ENCODE data around the gene EIF1AD.

- TF ChIP-seq DMBX1 (CRISPR knock-in tag; IDR thresholded peaks at IDR 0.05; ENCODE audit: borderline replicate concordance), result no peak
- no peak for TF ChIP-seq EP300 (IDR thresholded peaks at IDR 0.05; ENCODE audit: low read length)
- TF ChIP-seq ESRRA (IDR thresholded peaks at IDR 0.05; ENCODE audit: borderline replicate concordance, low read depth), result no peak
- no peak for TF ChIP-seq POLR2A (conservative IDR thresholded peaks at IDR 0.05)
- TF ChIP-seq CREB1 (IDR thresholded peaks at IDR 0.05), result no peak
- TF ChIP-seq CREB1 (CRISPR knock-in tag; IDR thresholded peaks at IDR 0.05), result no peak
- TF ChIP-seq TBL1XR1 (IDR thresholded peaks at IDR 0.05; ENCODE audit: low read length in 2 of 2), result no peak
- TF ChIP-seq, protein P1, sequence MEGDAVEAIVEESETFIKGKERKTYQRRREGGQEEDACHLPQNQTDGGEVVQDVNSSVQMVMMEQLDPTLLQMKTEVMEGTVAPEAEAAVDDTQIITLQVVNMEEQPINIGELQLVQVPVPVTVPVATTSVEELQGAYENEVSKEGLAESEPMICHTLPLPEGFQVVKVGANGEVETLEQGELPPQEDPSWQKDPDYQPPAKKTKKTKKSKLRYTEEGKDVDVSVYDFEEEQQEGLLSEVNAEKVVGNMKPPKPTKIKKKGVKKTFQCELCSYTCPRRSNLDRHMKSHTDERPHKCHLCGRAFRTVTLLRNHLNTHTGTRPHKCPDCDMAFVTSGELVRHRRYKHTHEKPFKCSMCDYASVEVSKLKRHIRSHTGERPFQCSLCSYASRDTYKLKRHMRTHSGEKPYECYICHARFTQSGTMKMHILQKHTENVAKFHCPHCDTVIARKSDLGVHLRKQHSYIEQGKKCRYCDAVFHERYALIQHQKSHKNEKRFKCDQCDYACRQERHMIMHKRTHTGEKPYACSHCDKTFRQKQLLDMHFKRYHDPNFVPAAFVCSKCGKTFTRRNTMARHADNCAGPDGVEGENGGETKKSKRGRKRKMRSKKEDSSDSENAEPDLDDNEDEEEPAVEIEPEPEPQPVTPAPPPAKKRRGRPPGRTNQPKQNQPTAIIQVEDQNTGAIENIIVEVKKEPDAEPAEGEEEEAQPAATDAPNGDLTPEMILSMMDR (IDR thresholded peaks at IDR 0.05 in 2 of 3, conservative IDR thresholded peaks at IDR 0.05 in 1 of 3; ENCODE audit: insufficient read depth in 2 of 3, low read depth in 1 of 3, low read length in 3 of 3), result no peak
- TF ChIP-seq TCF3 (CRISPR knock-in tag; IDR thresholded peaks at IDR 0.05), result no peak
- TF ChIP-seq FOXJ3 (CRISPR knock-in tag; IDR thresholded peaks at IDR 0.05), result no peak
- TF ChIP-seq MYC (IDR thresholded peaks at IDR 0.05; ENCODE audit: low read depth, low read length), result no peak
- TF ChIP-seq MYC (CRISPR knock-in tag; IDR thresholded peaks at IDR 0.05; ENCODE audit: borderline replicate concordance, low read depth), result no peak
Observed at GRCh38 chr11:65946655-65947054, 55.3 kb downstream of the EIF1AD start.

All from K562 (cell line).